ENCODE data around the gene COX14. TPM values are rescaled to one million over a fixed set of nuclear protein-coding genes. Genes with fewer than 3 reads are reported as not detected.

The COX14 gene
- total and polyA plus RNA-seq, 4 experiments from 2014 or later: 53.3 to 354 (median 158) TPM

DNA sequence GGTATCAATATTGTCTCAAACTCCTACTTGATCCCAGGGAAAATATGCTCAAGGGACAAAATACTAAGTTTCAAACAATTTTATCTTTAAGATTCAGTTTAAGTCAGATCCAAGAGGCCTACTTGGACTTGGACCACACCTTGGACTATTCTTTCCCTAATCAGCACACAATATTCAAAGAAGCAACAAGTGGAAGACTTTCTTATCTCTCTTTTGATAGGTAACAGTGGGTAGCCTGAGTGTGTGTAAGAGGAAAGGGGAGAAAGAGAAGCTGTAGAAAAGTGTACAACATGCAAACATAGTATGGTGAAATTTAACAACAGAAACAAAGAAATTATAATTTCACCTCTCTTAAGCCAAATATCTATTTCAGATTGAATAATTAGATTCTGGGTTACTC, 48.6 kb downstream of the COX14 start:
- peaks cover 31% of the 10 kb centered on the region for H3K4me1 ChIP-seq (ENCODE audit: insufficient read depth, low read length)
- Mint-ChIP-seq H3K27me3 (no peaks in the 10 kb centered on the region), H3K9me3 (no peaks in the 10 kb centered on the region), H3K36me3 (peaks cover 12 to 13% of the 10 kb centered on the region in 2 donors), H3K27ac (peak overlapping the region in 5 of 7 donors; percentile 1 to 82 (median 12)), H3K4me3 (no peak overlapping the region), H3K4me1 (peaks cover 21 to 45% (median 31%) of the 10 kb centered on the region in 4 donors)
- no peak overlapping the region for H3K4me3 ChIP-seq (ENCODE audit: low read length in 2 of 2)
- no peak for DNase-seq
- ChIA-PET POLR2A (ENCODE audit: partially characterized antibody) (interaction anchor here (1.2 kb wide), 2 partner anchors 8 to 14 kb away, joined by 3 to 4 read pairs; no protein-coding TSS in a partner anchor), CTCF (ENCODE audit: partially characterized antibody) (interaction anchor here (0.9 to 2.3 kb wide), 4 partner anchors 11 to 73 kb away, joined by 3 to 10 read pairs (median 4); no protein-coding TSS in a partner anchor)
- intact Hi-C loops (cut with micrococcal nuclease): no loop called here
- no peak overlapping the region for H3K27ac ChIP-seq (ENCODE audit: low read depth, low read length)
- H3K36me3 ChIP-seq (ENCODE audit: insufficient read depth, low read length): no peaks in the 10 kb centered on the region
- H3K9me3 ChIP-seq (ENCODE audit: control insufficient read depth in 1 of 2, low read length in 2 of 2): no peaks in the 10 kb centered on the region
- no peaks in the 10 kb centered on the region for H3K27me3 ChIP-seq (ENCODE audit: insufficient read depth, low read length)

DNA sequence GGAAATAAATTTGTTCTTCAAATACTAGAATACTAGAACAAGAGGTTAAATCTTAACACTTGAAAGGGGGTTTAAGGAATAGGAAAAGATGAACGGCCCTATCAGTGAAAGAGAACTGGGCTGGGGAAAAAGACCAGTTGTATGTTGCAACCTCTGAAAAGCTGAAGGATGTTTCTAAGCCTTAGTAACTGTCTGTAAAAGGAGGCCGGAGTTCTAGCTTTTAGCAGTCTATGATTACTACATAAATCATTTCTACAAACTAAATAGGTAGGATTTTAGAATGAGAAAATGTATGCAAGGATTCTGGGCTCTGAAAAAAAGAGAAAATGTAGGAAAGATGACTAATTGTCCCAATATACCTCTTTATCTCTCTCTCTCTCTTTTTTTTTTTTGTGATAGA, 50.2 kb downstream of the COX14 start:
- ChIA-PET CTCF (ENCODE audit: partially characterized antibody) (interaction anchor here (0.6 to 2.3 kb wide), 2 partner anchors 10 to 12 kb away, joined by 3 to 10 read pairs; no protein-coding TSS in a partner anchor), POLR2A (ENCODE audit: partially characterized antibody) (no interaction called here)
- H3K36me3 ChIP-seq (ENCODE audit: insufficient read depth, low read length): no peaks in the 10 kb centered on the region
- H3K36me3 Mint-ChIP-seq: peaks cover 7 to 11% of the 10 kb centered on the region in 2 donors
- H3K27me3 ChIP-seq (ENCODE audit: insufficient read depth, low read length): no peaks in the 10 kb centered on the region
- intact Hi-C loops (cut with micrococcal nuclease): no loop called here
- H3K4me3 ChIP-seq (ENCODE audit: low read length in 2 of 2): no peak overlapping the region
- no peaks in the 10 kb centered on the region for H3K9me3 Mint-ChIP-seq
- no peaks in the 10 kb centered on the region for H3K9me3 ChIP-seq (ENCODE audit: control insufficient read depth in 1 of 2, low read length in 2 of 2)
- peaks cover 40% of the 10 kb centered on the region for H3K4me1 ChIP-seq (ENCODE audit: insufficient read depth, low read length)
- peak overlapping the region in 1 of 7 donors; percentile 84 for H3K27ac Mint-ChIP-seq
- DNase-seq: no peak
- peaks cover 29 to 53% (median 37%) of the 10 kb centered on the region in 4 donors for H3K4me1 Mint-ChIP-seq
- no peak overlapping the region for H3K4me3 Mint-ChIP-seq
- H3K27ac ChIP-seq (ENCODE audit: low read depth, low read length): no peak overlapping the region
- H3K27me3 Mint-ChIP-seq: no peaks in the 10 kb centered on the region

DNA sequence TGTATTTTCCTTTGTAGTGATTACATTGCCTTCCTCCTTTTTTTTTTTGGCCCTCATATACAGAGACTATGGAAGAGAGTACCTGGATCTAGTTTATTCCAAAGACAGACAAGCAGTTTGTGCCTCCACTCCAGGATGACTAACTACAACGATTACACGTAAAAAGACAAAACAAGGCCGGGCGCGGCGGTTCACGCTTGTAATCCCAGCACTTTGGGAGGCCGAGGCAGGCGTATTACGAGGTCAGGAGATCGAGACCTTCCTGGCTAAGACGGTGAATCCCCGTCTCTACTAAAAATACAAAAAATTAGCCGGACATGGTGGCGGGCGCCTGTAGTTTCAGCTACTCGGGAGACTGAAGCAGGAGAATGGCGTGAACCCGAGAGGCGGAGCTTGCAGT, 52.9 kb downstream of the COX14 start:
- ChIA-PET CTCF (ENCODE audit: partially characterized antibody) (interaction anchor here (2.0 to 13.8 kb wide), 3 partner anchors 11 to 79 kb away, joined by 4 to 197 read pairs (median 58); partner anchors contain the start of genes COX14 and SMARCD1), POLR2A (ENCODE audit: partially characterized antibody) (interaction anchor here (5.9 kb wide), 1 partner anchor 52 kb away, joined by 112 read pairs; the partner anchor contains the start of gene COX14)
- intact Hi-C loops (cut with micrococcal nuclease): no loop called here
- Histone ChIP-seq H3K9me3 (ENCODE audit: control insufficient read depth in 1 of 2, low read length in 2 of 2) (no peaks in the 10 kb centered on the region), H3K4me1 (ENCODE audit: insufficient read depth, low read length) (peaks cover 43% of the 10 kb centered on the region), H3K4me3 (ENCODE audit: low read length in 2 of 2) (no peak overlapping the region), H3K36me3 (ENCODE audit: insufficient read depth, low read length) (no peaks in the 10 kb centered on the region), H3K27ac (ENCODE audit: low read depth, low read length) (no peak overlapping the region), H3K27me3 (ENCODE audit: insufficient read depth, low read length) (no peaks in the 10 kb centered on the region)
- H3K4me1 Mint-ChIP-seq: peaks cover 23 to 45% (median 30%) of the 10 kb centered on the region in 4 donors
- H3K9me3 Mint-ChIP-seq: peaks cover 0 to 4% (median 0%) of the 10 kb centered on the region in 8 donors
- H3K36me3 Mint-ChIP-seq: peaks cover 0 to 7% of the 10 kb centered on the region in 2 donors
- peak overlapping the region; percentile 31 to 73 (median 44) for H3K27ac Mint-ChIP-seq
- H3K4me3 Mint-ChIP-seq: peak overlapping the region in 7 of 8 donors; percentile 37 to 95 (median 63)
- DNase-seq: no peak
- H3K27me3 Mint-ChIP-seq: no peaks in the 10 kb centered on the region

DNA sequence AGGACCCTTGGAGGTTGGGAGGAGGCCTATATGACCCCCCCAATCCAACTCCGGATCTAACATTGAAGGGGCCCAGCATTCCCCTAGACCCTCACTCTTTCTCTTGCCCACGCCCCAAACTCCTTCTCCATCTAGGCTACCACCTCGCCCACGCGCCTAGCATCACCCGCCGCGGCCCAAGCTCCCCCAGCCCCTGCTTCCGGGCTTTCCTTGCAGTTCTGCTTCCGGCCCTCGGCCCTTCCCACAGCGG, 54.7 kb downstream of the COX14 start:
- H3K4me1 ChIP-seq (ENCODE audit: insufficient read depth, low read length): peaks cover 32% of the 10 kb centered on the region
- H3K9me3 ChIP-seq (ENCODE audit: control insufficient read depth in 1 of 2, low read length in 2 of 2): no peaks in the 10 kb centered on the region
- H3K27me3 ChIP-seq (ENCODE audit: insufficient read depth, low read length): no peaks in the 10 kb centered on the region
- H3K27ac ChIP-seq (ENCODE audit: low read depth, low read length): peak overlapping the region; percentile 90
- Mint-ChIP-seq H3K9me3 (peaks cover 0 to 4% (median 0%) of the 10 kb centered on the region in 8 donors), H3K36me3 (peaks cover 0 to 6% of the 10 kb centered on the region in 2 donors), H3K27ac (peak overlapping the region; percentile 88 to 98 (median 96)), H3K27me3 (no peaks in the 10 kb centered on the region), H3K4me3 (peak overlapping the region; percentile 93 to 96 (median 94)), H3K4me1 (peaks cover 19 to 34% (median 26%) of the 10 kb centered on the region in 4 donors)
- intact Hi-C loops (cut with micrococcal nuclease): loop anchor here (1.0 to 2.0 kb wide), 3 partner anchors 55 to 142 kb away; partner anchors contain the start of genes RACGAP1 and SMARCD1
- CTCF ChIA-PET (ENCODE audit: partially characterized antibody): interaction anchor here (0.7 to 13.8 kb wide), 11 partner anchors 9 to 141 kb away, joined by 3 to 197 read pairs (median 5); partner anchors contain the start of genes COX14 and SMARCD1
- H3K36me3 ChIP-seq (ENCODE audit: insufficient read depth, low read length): no peaks in the 10 kb centered on the region
- POLR2A ChIA-PET (ENCODE audit: partially characterized antibody): interaction anchor here (0.5 to 5.9 kb wide), 20 partner anchors 8 to 1139 kb away, joined by 3 to 112 read pairs (median 6); partner anchors contain the start of genes COX14, LIMA1 and SMARCD1
- DNase-seq: no peak
- peak overlapping the region; percentile 72 to 81 for H3K4me3 ChIP-seq (ENCODE audit: low read length in 2 of 2)

DNA sequence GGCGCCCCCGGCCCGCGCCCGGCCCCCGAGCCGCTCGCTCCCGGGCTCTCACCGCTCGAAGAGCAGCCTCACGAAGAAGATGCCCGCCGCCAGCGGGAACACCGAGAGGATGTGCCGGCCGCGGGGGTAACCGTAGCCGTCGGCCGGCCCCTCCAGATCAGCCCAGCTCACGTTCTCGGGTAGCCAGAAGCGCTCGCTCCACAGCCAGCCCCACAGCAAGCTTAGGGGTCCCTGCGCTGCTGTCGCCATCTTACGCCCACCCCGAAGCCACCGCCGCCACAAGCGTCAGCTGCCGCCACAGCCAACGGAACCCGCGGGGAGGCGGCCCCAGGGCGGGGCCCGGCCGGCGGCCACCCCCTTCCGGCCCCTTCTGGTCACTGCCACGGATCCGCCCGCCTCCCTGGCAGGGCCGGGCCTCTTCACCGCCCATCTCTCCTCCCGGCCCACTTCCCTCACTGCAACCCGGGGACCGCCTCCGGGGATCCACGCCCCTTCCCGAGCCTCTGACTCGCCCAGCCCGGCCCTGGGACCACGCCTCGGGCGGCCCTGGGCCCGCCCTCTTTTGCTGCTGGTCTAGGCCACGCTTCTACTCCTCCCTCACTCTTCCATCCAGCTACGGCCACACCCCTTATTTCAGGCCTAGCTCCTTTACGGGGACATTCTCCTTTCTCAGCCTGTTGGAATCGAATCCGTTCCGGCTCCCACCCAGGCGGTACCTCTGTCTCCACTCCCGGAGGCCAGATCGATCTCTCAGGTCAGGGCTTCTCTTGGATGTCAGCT, 55.2 kb downstream of the COX14 start, which contains the start of gene CERS5:
TSS of gene CERS5 (minus strand) at position 321 of the 780 bp plus-strand sequence. CDS start at position 249, 72 bp downstream.
- Mint-ChIP-seq H3K9me3 (peaks cover 0 to 4% (median 0%) of the 10 kb centered on the region in 8 donors), H3K4me1 (peaks cover 19 to 34% (median 26%) of the 10 kb centered on the region in 4 donors), H3K27me3 (no peaks in the 10 kb centered on the region), H3K36me3 (peaks cover 0 to 6% of the 10 kb centered on the region in 2 donors), H3K27ac (peak within 1 kb of the TSS; percentile 88 to 98 (median 96)), H3K4me3 (peak within 1 kb of the TSS; percentile 93 to 96 (median 94))
- POLR2A ChIA-PET (ENCODE audit: partially characterized antibody): interaction anchor here (0.5 to 5.9 kb wide), 26 partner anchors 9 to 1138 kb away, joined by 3 to 112 read pairs (median 4); partner anchors contain the start of genes COX14, LIMA1 and SMARCD1
- H3K27ac ChIP-seq (ENCODE audit: low read depth, low read length): peak within 1 kb of the TSS; percentile 90
- no peaks in the 10 kb centered on the region for H3K36me3 ChIP-seq (ENCODE audit: insufficient read depth, low read length)
- CTCF ChIA-PET (ENCODE audit: partially characterized antibody): interaction anchor here (0.6 to 13.8 kb wide), 14 partner anchors 9 to 141 kb away, joined by 3 to 197 read pairs (median 4); partner anchors contain the start of genes COX14, GPD1 and SMARCD1
- peak; percentile 97 to 98 (median 97) for DNase-seq
- no peaks in the 10 kb centered on the region for H3K27me3 ChIP-seq (ENCODE audit: insufficient read depth, low read length)
- H3K4me3 ChIP-seq (ENCODE audit: low read length in 2 of 2): peak within 1 kb of the TSS; percentile 72 to 81
- no peaks in the 10 kb centered on the region for H3K9me3 ChIP-seq (ENCODE audit: control insufficient read depth in 1 of 2, low read length in 2 of 2)
- intact Hi-C loops (cut with micrococcal nuclease): loop anchor here (1.0 to 2.0 kb wide), 3 partner anchors 56 to 142 kb away; partner anchors contain the start of genes RACGAP1 and SMARCD1
- H3K4me1 ChIP-seq (ENCODE audit: insufficient read depth, low read length): peaks cover 30% of the 10 kb centered on the region

Other genes with a start within 250 kb of the COX14 start
- under 1 TPM; 0.08 to 0.17 TPM for gene FAIM2, start 208.3 kb upstream of the COX14 start, total RNA-seq
- gene FAIM2, start 208.3 kb upstream of the COX14 start, polyA plus RNA-seq: under 1 TPM in 1 of 2 donors, not detected in 1; 0.59 TPM
- gene AQP2, start 161.5 kb upstream of the COX14 start, total RNA-seq: not detected
- not detected for gene AQP2, start 161.5 kb upstream of the COX14 start, polyA plus RNA-seq
- not detected for gene AQP5, start 150.4 kb upstream of the COX14 start, total RNA-seq
- gene AQP5, start 150.4 kb upstream of the COX14 start, polyA plus RNA-seq: not detected
- not detected for gene AQP6, start 139.3 kb upstream of the COX14 start, total RNA-seq
- not detected for gene AQP6, start 139.3 kb upstream of the COX14 start, polyA plus RNA-seq
- 10 to 100 TPM in 1 of 2 experiments, 1 to 10 TPM in 1; 8.5 to 10.4 TPM for gene RACGAP1, start 86.7 kb upstream of the COX14 start, total RNA-seq
- 10 to 100 TPM; 11.8 to 14.7 TPM for gene RACGAP1, start 86.7 kb upstream of the COX14 start, polyA plus RNA-seq
- under 1 TPM; 0.08 to 0.26 TPM for gene ASIC1, start 54.6 kb upstream of the COX14 start, total RNA-seq
- not detected for gene ASIC1, start 54.6 kb upstream of the COX14 start, polyA plus RNA-seq
- gene SMARCD1, start 26.9 kb upstream of the COX14 start, total RNA-seq: 10 to 100 TPM; 56.9 to 64.5 TPM
- 10 to 100 TPM; 13.0 to 17.1 TPM for gene SMARCD1, start 26.9 kb upstream of the COX14 start, polyA plus RNA-seq
- gene GPD1, start 8.2 kb upstream of the COX14 start, total RNA-seq: 1 to 10 TPM; 1.1 to 2.0 TPM
- gene GPD1, start 8.2 kb upstream of the COX14 start, polyA plus RNA-seq: not detected
- 10 to 100 TPM; 42.1 to 48.2 TPM for gene CERS5, start 55.1 kb downstream of the COX14 start, total RNA-seq
- 10 to 100 TPM; 45.1 to 62.7 TPM for gene CERS5, start 55.1 kb downstream of the COX14 start, polyA plus RNA-seq
- 10 to 100 TPM; 11.5 to 14.9 TPM for gene LIMA1, start 171.3 kb downstream of the COX14 start, total RNA-seq
- gene LIMA1, start 171.3 kb downstream of the COX14 start, polyA plus RNA-seq: 10 to 100 TPM in 1 of 2 donors, 1 to 10 TPM in 1; 4.9 to 12.6 TPM